Transverse colon (tissue), 4 donors: ENCODE measurements around the gene AFAP1L1. TPM values are rescaled to one million over a fixed set of nuclear protein-coding genes. Genes with fewer than 3 reads are reported as not detected.

ENCODE experiments used
- DNase-seq: peaks from one replicate; pipeline ENCODE4 v3.0.0-alpha.2; 2019
- H3K27ac ChIP-seq, 4 donors: fragments of 200-600 bp; sonication (generic); 2 replicates each; pipeline ENCODE4 v1.5.1; 2016 to 2018; ENCODE audit warnings: inconsistent platforms in 4 of 4
- H3K27me3 ChIP-seq: fragments of 200-600 bp; sonication (generic); 2 replicates; pipeline ENCODE4 v1.5.1; 2017; ENCODE audit warnings: inconsistent platforms
- H3K36me3 ChIP-seq, 4 donors: fragments of 200-600 bp; sonication (generic); 2 replicates each; pipeline ENCODE4 v1.5.1; 2017 to 2019; ENCODE audit warnings: inconsistent platforms in 4 of 4
- H3K4me1 ChIP-seq, 4 donors: fragments of 200-600 bp; sonication (generic); 2 replicates each; pipeline ENCODE4 v1.5.1; 2017 to 2020; ENCODE audit warnings: inconsistent platforms in 4 of 4
- H3K4me3 ChIP-seq, 4 donors: fragments of 200-600 bp; sonication (generic); 1 replicate in 1 of 4; 2 replicates in 3 of 4; pipeline versions ENCODE4 v1.5.1 to v1.6.1; 2017 to 2019; ENCODE audit warnings: inconsistent platforms in 4 of 4
- H3K9me3 ChIP-seq, 2 donors: fragments of 200-600 bp; sonication (generic); 2 replicates each; pipeline ENCODE4 v1.5.1; 2017 to 2019; ENCODE audit warnings: inconsistent platforms in 2 of 2
- EP300 ChIP-seq: sonication (generic); formaldehyde crosslinking; IDR thresholded peaks from one replicate; pipeline ENCODE4 v1.6.1; 2017; ENCODE audit warnings: antibody characterized with exemption, low read depth
- POLR2A ChIP-seq: fragments of 450-650 bp; IDR thresholded peaks from one replicate; pipeline ENCODE4 v1.6.1; 2016; ENCODE audit warnings: antibody characterized with exemption, mild to moderate bottlenecking, moderate library complexity
- POLR2AphosphoS5 ChIP-seq, 3 donors: sonication (generic); formaldehyde crosslinking; IDR thresholded peaks; one replicate each; pipeline ENCODE4 v1.6.1; 2016; ENCODE audit warnings: antibody characterized with exemption in 3 of 3
- WGBS, 2 donors: methylation state at CpG; one replicate each; pipeline ENCODE4 v1.1.5; 2018; ENCODE audit warnings: low coverage in 1 of 2; 5-methylcytosine and 5-hydroxymethylcytosine counted together
- in situ Hi-C, 4 donors: fragments of 200-750 bp; cut with MboI; loops; one replicate each; pipeline versions ENCODE4 v1.15.0 to v1.15.1; 2017; ENCODE audit warnings: low sequenced_read_pairs in 3 of 4, low pct_ligation_motif_present in 1 of 4, low pct_unique_long_range_greater_than_20kb in 1 of 4
- intact Hi-C: fragments of 100-400 bp; cut with DNase I; formaldehyde crosslinking; loops from one replicate; pipeline ENCODE4 v1.15.1; 2023; ENCODE audit warnings: low total_unique reads
- total RNA-seq, 4 donors: library from RNA; depleted of rRNA; stranded (reverse); fragments of >200 nt; gene quantifications; one replicate each; pipeline ENCODE4 v1.1.0, GENCODE V29; 2016
- TF ChIP-seq, protein P1 (sequence below), 5 experiments: fragments of 200-600 bp in 3 of 5; fragments of 450-650 bp in 2 of 5; sonication (generic) in 3 of 5; IDR thresholded peaks; 1 replicate in 2 of 5; 2 replicates in 3 of 5; pipeline ENCODE4 v1.5.1; 2016 to 2017; ENCODE audit warnings: antibody characterized with exemption in 5 of 5, inconsistent platforms in 3 of 5, mild to moderate bottlenecking in 2 of 5, moderate library complexity in 1 of 5

Gene AFAP1L1
- total RNA-seq, 4 donors from 2014 or later = 2.2 to 4.1 (median 3.0) TPM

DNA sequence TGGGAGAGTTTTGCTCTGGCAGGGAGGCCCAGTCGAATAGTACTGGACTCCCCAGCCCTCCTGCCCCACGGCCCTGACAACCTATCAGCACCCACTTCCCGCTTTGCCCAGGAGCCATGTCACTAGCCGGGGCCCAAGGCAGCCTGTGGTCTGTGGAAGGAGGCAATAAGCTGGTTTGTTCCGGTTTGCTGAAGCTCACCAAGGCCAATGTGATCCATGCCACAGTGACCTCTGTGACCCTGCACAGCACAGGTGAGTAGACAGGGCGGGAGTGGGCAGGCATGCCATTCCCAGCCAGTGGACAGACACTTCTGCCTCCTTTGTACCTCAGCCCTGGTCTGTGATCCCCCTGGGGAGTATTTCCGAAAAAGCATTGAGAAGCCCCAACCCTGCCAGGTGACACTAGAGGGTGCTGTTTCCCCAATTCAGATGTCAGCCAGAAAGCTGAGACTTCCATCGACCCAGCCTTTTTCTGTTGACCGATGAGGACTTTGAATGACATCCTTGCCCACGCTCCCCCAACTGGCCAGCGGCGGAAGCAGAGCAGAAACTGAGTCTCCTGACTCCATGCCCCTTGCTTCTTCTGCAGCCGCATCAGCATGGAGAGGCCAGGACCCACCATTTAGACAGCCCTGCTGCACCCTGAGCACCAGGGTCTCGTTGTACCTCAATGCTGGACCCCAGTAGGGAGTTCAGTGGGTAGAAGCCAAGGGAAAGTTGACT lies 95.8 kb downstream of the AFAP1L1 start:
- no peaks in the 10 kb centered on the region for H3K36me3 ChIP-seq
- intact Hi-C loops (no loop called here), in situ Hi-C loops (loop anchor here in 1 of 4 donors (5.0 kb wide), 1 partner anchor 45 kb away; no protein-coding TSS in a partner anchor)
- WGBS, 2 donors = 49% methylated on average over 14 of the region's 14 CpGs; no CpG with 5 or more reads in 1 of the 2 donors
- TF ChIP-seq POLR2AphosphoS5 (IDR thresholded peaks at IDR 0.05) (no peak), EP300 (no peak), POLR2A (no peak)
- TF ChIP-seq, protein P1, sequence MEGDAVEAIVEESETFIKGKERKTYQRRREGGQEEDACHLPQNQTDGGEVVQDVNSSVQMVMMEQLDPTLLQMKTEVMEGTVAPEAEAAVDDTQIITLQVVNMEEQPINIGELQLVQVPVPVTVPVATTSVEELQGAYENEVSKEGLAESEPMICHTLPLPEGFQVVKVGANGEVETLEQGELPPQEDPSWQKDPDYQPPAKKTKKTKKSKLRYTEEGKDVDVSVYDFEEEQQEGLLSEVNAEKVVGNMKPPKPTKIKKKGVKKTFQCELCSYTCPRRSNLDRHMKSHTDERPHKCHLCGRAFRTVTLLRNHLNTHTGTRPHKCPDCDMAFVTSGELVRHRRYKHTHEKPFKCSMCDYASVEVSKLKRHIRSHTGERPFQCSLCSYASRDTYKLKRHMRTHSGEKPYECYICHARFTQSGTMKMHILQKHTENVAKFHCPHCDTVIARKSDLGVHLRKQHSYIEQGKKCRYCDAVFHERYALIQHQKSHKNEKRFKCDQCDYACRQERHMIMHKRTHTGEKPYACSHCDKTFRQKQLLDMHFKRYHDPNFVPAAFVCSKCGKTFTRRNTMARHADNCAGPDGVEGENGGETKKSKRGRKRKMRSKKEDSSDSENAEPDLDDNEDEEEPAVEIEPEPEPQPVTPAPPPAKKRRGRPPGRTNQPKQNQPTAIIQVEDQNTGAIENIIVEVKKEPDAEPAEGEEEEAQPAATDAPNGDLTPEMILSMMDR (IDR thresholded peaks at IDR 0.05) = peak; percentile 70 to 80 (median 76)
- no peaks in the 10 kb centered on the region for H3K9me3 ChIP-seq
- H3K4me3 ChIP-seq = no peak overlapping the region
- peaks cover 0 to 12% (median 7%) of the 10 kb centered on the region in 4 donors for H3K4me1 ChIP-seq
- H3K27ac ChIP-seq = peak overlapping the region in 3 of 4 donors; percentile 21 to 63 (median 30)
- peak; percentile 68 for DNase-seq
- H3K27me3 ChIP-seq = no peaks in the 10 kb centered on the region

GRCh38 chr5:149367972-149368645 lies 96.5 kb downstream of the AFAP1L1 start:
- no peaks in the 10 kb centered on the region for H3K36me3 ChIP-seq
- 82 to 90% methylated on average over 17 to 22 of the region's 22 CpGs for WGBS, 2 donors
- H3K9me3 ChIP-seq = no peaks in the 10 kb centered on the region
- peak; percentile 3 for DNase-seq
- H3K27ac ChIP-seq = peak overlapping the region in 2 of 4 donors; percentile 21 to 63
- in situ Hi-C loops (loop anchor here in 1 of 4 donors (5.0 kb wide), 1 partner anchor 46 kb away; no protein-coding TSS in a partner anchor), intact Hi-C loops (no loop called here)
- no peak overlapping the region for H3K4me3 ChIP-seq
- no peak for TF ChIP-seq POLR2A
- no peak for TF ChIP-seq EP300
- TF ChIP-seq, protein P1 (IDR thresholded peaks at IDR 0.05) = no peak
- TF ChIP-seq POLR2AphosphoS5 (IDR thresholded peaks at IDR 0.05) = no peak
- H3K27me3 ChIP-seq = no peaks in the 10 kb centered on the region
- peaks cover 0 to 12% (median 7%) of the 10 kb centered on the region in 4 donors for H3K4me1 ChIP-seq

DNA sequence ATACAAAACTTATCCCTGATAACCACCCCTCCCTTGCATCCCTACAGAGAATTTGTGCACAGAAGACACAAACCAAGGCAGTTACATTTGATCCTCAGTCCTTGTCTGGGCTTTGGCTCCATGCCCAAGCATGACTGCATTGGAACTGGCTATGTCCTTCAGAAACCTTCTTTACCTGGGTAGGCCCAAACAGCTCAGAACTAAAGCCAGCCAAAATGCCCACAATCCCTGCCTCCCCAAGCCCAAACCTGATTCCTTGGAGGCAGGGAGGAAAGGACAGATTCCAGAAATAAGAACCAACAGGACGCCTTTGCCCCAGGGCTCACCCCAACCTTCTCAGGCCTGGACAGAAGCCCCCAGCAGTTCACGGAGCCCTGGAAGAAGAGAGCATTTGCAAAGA lies 99.2 kb downstream of the AFAP1L1 start:
- Histone ChIP-seq H3K27ac (peak overlapping the region in 3 of 4 donors; percentile 35 to 50 (median 42)), H3K27me3 (no peaks in the 10 kb centered on the region), H3K4me1 (peaks cover 0 to 12% (median 7%) of the 10 kb centered on the region in 4 donors), H3K4me3 (no peak overlapping the region), H3K36me3 (no peaks in the 10 kb centered on the region), H3K9me3 (no peaks in the 10 kb centered on the region)
- in situ Hi-C loops (loop anchor here in 2 of 4 donors (10.0 kb wide), 2 partner anchors 56 to 184 kb away; partner anchors contain the start of gene CSNK1A1 (in 1 of the 2)), intact Hi-C loops (loop anchor here (10.0 kb wide), 1 partner anchor 194 kb away; no protein-coding TSS in a partner anchor)
- TF ChIP-seq EP300 (no peak), POLR2AphosphoS5 (IDR thresholded peaks at IDR 0.05) (no peak), POLR2A (no peak)
- TF ChIP-seq, protein P1 (IDR thresholded peaks at IDR 0.05) = no peak
- 68 to 83% methylated on average over 2 of the region's 2 CpGs for WGBS, 2 donors
- peak; percentile 7 for DNase-seq
